Glutamatergic neuron (in vitro differentiated cells): ENCODE data around the gene NECTIN1. TPM values are rescaled to one million over a fixed set of nuclear protein-coding genes. Genes with fewer than 3 reads are reported as not detected.

Source experiments
- DNase-seq: peaks from one replicate; pipeline ENCODE4 v3.0.0; 2022
- H3K27ac Mint-ChIP-seq: one replicate; pipeline ENCODE4 v1.8.0; 2020; ENCODE audit warnings: mild to moderate bottlenecking, mixed read lengths, inconsistent platforms; ENCODE audit not compliant: unreplicated experiment
- H3K27me3 Mint-ChIP-seq: one replicate; pipeline ENCODE4 v1.8.0; 2020; ENCODE audit warnings: mild to moderate bottlenecking, moderate library complexity, mixed read lengths, inconsistent platforms; ENCODE audit not compliant: unreplicated experiment
- H3K36me3 Mint-ChIP-seq: one replicate; pipeline ENCODE4 v1.8.0; 2020; ENCODE audit warnings: mild to moderate bottlenecking, mixed read lengths, inconsistent platforms; ENCODE audit not compliant: unreplicated experiment
- H3K4me1 Mint-ChIP-seq: one replicate; pipeline ENCODE4 v1.8.0; 2020; ENCODE audit warnings: mild to moderate bottlenecking, low read depth, mixed read lengths, inconsistent platforms; ENCODE audit not compliant: unreplicated experiment
- H3K4me3 Mint-ChIP-seq: one replicate; pipeline ENCODE4 v1.8.0; 2020; ENCODE audit warnings: mild to moderate bottlenecking, mixed read lengths, inconsistent platforms; ENCODE audit not compliant: unreplicated experiment
- H3K9me3 Mint-ChIP-seq: one replicate; pipeline ENCODE4 v1.8.0; 2020; ENCODE audit warnings: mild to moderate bottlenecking, moderate library complexity, mixed read lengths, inconsistent platforms; ENCODE audit not compliant: unreplicated experiment
- CTCF ChIP-seq: fragments of 200-600 bp; sonication (generic); IDR thresholded peaks from one replicate; pipeline ENCODE4 v1.5.0; 2021; ENCODE audit not compliant: partially characterized antibody, unreplicated experiment
- total RNA-seq: library from RNA; stranded (reverse); fragmentation: NEBNext Ultra II Directional; extraction: Animal tissue kit (Norgen Biotek cat#: 25700); gene quantifications from one replicate; pipeline ENCODE4 v1.2.1, GENCODE V29; 2021; ENCODE audit not compliant: unreplicated experiment

NECTIN1 gene
- total RNA-seq, 1 donor from 2014 or later, result 26.0 TPM

- no peak overlapping the region for H3K27ac Mint-ChIP-seq
- H3K9me3 Mint-ChIP-seq, result peaks cover 15% of the 10 kb centered on the region
- peaks cover 19% of the 10 kb centered on the region for H3K4me1 Mint-ChIP-seq
- H3K4me3 Mint-ChIP-seq, result no peak overlapping the region
- H3K36me3 Mint-ChIP-seq, result no peaks in the 10 kb centered on the region
- no peak for TF ChIP-seq CTCF
- peaks cover 15% of the 10 kb centered on the region for H3K27me3 Mint-ChIP-seq
- DNase-seq, result no peak
Observed at GRCh38 chr11:119699227-119699626, 29.8 kb downstream of the NECTIN1 start.

GRCh38 chr11:119697882-119698281 is 31.1 kb downstream of the NECTIN1 start:
- no peak for DNase-seq
- peaks cover 17% of the 10 kb centered on the region for H3K9me3 Mint-ChIP-seq
- H3K27me3 Mint-ChIP-seq, result peaks cover 17% of the 10 kb centered on the region
- H3K4me3 Mint-ChIP-seq, result no peak overlapping the region
- H3K36me3 Mint-ChIP-seq, result no peaks in the 10 kb centered on the region
- no peak overlapping the region for H3K27ac Mint-ChIP-seq
- TF ChIP-seq CTCF, result no peak
- peaks cover 22% of the 10 kb centered on the region for H3K4me1 Mint-ChIP-seq

- peaks cover 14% of the 10 kb centered on the region for H3K27me3 Mint-ChIP-seq
- no peaks in the 10 kb centered on the region for H3K36me3 Mint-ChIP-seq
- peaks cover 18% of the 10 kb centered on the region for H3K4me1 Mint-ChIP-seq
- no peak overlapping the region for H3K4me3 Mint-ChIP-seq
- TF ChIP-seq CTCF, result no peak
- no peak for DNase-seq
- H3K27ac Mint-ChIP-seq, result no peak overlapping the region
- H3K9me3 Mint-ChIP-seq, result peaks cover 12% of the 10 kb centered on the region
Observed at GRCh38 chr11:119697445-119697844, 31.6 kb downstream of the NECTIN1 start.

GRCh38 chr11:119696378-119697222 is 32.4 kb downstream of the NECTIN1 start:
- no peak for DNase-seq
- Mint-ChIP-seq H3K4me1 (peaks cover 14% of the 10 kb centered on the region), H3K4me3 (no peak overlapping the region), H3K27me3 (peaks cover 7% of the 10 kb centered on the region), H3K27ac (no peak overlapping the region), H3K36me3 (no peaks in the 10 kb centered on the region), H3K9me3 (peaks cover 5% of the 10 kb centered on the region)
- TF ChIP-seq CTCF, result no peak

GRCh38 chr11:119694334-119694733 is 34.7 kb downstream of the NECTIN1 start:
- Mint-ChIP-seq H3K4me1 (peaks cover 11% of the 10 kb centered on the region), H3K27ac (no peak overlapping the region), H3K36me3 (no peaks in the 10 kb centered on the region), H3K4me3 (no peak overlapping the region), H3K27me3 (peaks cover 7% of the 10 kb centered on the region), H3K9me3 (peaks cover 2% of the 10 kb centered on the region)
- DNase-seq, result no peak
- TF ChIP-seq CTCF, result no peak
